Stimulated activated CD8-positive, alpha-beta memory T cell treated with anti-CD3 and anti-CD28 coated beads, Interleukin-4, amount 100 ng/mL, for 48 hours (primary cell): ENCODE data around the gene SEMA3B.
A peak's percentile ranks its signal among the peaks of the same experiment; 100 is the strongest.
"Not testable (repeated sequence)": the region's sequence is repeated elsewhere in the genome, so short reads cannot be mapped to it uniquely, and the experiment has no call there.

ENCODE experiments used
- DNase-seq: peaks from one replicate; pipeline ENCODE4 v3.0.0-alpha.2; 2020

Gene SEMA3B

DNA sequence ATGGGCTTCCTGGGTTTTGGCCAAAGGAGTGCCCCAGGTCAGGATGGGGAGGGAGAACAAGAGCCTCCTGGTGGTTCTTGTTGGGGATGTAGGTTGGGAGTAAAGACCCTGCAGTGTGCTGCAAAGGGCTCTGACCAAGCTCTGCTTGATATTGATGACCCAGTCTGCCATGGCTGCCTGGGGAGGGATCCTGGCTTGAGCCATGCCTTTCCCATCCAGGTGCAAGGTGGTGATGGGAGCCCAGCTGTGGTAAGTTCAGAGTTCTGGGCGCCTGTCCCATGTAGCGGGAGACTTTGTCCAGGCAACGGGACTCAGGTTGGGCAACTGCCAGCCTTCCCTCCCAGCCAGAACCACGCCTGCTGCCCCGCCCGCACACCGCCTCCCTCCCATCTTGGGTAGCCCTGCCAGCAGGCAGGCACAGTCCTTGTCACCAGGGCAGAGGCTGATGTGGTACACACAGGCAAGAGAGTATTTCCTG, 30.4 kb upstream of the SEMA3B start:
- DNase-seq = peak; percentile 44

- DNase-seq = no peak
Measured at GRCh38 chr3:50239649-50240048, 29.3 kb upstream of the SEMA3B start.

- no peak for DNase-seq
Measured at GRCh38 chr3:50241163-50241562, 27.8 kb upstream of the SEMA3B start.

GRCh38 chr3:50241713-50242380, 27.1 kb upstream of the SEMA3B start:
- no peak for DNase-seq

DNA sequence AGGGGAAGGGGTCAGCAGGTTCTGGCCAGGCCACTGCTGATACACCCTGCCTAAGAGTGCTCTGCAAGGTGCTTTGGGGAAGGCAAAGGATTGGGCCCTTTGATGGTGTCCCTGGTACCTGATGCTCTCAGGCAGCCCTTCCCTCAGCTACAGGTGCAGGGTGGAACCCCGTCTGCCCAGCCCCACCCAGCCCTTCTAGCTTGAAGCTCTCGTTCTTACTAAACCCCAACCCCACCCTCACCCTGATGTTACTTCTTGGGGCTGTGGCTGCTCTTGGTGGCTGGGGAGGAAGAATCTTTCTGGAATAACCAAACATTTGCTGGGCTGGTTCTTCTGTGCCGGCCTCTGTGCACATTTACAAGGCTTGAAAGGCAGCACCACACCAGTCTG, 26.6 kb upstream of the SEMA3B start:
- DNase-seq = peak; percentile 42

DNA sequence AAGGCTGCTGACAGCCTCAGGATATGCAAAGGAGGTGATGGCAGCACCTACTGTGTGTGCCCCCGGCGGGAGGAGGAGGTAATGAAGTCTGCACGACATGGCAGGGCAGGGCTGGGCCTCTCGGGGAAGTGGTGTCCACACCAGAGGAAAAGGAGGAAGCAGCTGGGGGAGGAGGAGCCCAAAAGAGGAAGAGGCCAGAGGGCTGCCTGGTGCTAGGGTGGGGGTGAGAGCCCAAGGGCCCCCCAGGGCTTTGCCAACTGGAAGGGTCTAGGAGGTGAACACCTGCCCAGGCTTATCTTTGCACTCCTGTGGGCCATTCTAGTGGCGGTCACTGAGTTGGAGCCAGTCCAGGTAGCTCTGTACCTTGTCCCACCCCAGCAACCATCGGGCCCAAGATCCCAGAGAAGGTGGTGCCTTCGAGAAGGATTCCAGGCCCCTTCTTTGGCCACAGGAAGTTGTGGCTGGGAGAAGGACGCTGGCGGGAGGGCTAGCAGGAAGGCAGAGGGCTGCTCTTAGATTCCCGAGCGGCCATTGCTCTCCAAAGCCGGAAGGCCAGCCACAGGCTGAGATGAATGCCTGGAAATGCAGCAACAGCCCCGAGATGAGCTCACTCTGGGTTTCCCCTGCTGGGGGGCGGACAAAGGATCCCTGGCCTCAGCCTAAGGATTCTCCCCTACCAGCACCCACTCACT, 25.9 kb upstream of the SEMA3B start:
- DNase-seq = peak; percentile 63

GRCh38 chr3:50243543-50243895, 25.4 kb upstream of the SEMA3B start:
- DNase-seq = no peak

- DNase-seq = not testable (repeated sequence)
Measured at GRCh38 chr3:50244813-50245212, 24.1 kb upstream of the SEMA3B start.

DNA sequence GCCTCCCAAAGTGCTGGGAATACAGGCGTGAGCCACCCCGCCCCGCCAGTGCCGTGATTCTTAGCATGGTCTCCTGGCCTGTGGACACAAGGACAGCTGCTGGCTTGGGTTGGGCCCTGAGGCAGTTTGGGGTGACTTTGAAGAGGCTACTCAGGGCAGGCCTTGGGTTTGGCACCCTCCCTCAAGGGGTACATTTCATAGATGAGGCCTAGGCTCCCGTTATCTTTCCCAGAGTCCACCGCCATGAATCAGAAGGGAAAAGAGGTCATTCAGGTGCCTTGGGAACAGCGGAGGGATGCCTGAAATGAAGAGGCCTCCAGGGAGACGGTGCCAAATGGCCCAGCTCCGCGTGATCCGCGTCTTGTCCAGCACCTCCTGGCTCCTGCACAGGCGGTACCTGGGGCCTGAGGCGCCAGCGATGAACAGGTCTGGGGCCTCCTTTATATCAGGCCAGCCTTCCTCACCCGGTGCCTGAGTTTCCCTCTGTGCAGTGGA, 23.6 kb upstream of the SEMA3B start:
- DNase-seq = no peak

DNA sequence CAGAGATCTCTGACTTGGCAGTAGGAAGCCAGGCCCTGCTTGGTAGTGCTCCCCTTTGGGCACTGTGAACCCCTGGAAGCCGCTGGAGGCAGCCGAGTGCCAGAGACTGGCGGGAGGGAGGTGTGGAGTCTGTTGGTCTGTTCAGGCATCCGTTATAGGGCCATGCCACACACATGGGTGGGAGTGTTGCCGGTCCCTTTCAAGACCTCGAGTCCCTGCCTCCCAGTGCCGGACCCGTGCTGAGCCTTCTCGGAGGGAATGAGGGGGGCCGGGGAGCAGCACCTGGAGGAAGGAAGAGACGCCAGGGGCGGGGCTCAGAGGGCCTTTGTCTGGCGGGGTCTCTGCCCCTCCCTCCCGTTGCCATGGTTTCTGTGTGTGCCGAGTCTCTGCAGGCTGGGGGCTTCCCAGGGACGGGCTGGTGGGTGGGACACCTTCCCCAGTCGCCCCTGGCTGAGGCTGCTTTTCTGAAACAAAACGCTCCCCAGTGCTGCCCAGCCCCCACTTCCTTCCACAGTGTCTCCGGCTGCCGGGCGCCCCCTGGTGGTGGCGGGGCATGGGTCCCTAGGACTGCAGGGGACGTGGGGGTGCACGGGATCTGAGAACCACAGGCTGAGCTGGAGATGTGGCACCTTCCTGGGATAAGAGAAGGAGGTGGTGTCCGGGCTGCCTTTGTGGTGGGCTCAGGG, 23.0 kb upstream of the SEMA3B start:
- peak; percentile 99 for DNase-seq

GRCh38 chr3:50246517-50246954, 22.4 kb upstream of the SEMA3B start:
- peak; percentile 90 for DNase-seq

GRCh38 chr3:50248387-50248786, 20.6 kb upstream of the SEMA3B start:
- no peak for DNase-seq

DNA sequence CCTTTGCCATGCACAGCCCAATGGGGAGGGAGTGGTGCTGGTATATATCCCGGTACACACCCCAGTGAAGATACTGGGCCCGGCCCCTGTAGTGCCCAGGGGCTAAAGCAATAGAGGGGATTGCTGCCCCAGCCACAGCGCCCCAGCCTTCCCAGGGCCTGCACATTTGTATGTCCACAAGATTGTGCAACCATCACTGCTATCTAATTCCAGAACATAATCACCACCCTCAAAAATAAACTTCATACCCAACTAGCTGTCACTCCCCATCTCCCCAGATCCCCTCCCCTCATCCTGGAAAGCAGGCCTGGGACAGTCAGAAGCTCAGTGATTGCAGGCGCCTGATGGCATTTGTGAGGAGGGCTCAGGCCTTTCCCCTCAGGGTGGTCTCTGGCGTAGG, 19.5 kb upstream of the SEMA3B start:
- no peak for DNase-seq

- no peak for DNase-seq
Measured at GRCh38 chr3:50250514-50250913, 18.4 kb upstream of the SEMA3B start.

DNA sequence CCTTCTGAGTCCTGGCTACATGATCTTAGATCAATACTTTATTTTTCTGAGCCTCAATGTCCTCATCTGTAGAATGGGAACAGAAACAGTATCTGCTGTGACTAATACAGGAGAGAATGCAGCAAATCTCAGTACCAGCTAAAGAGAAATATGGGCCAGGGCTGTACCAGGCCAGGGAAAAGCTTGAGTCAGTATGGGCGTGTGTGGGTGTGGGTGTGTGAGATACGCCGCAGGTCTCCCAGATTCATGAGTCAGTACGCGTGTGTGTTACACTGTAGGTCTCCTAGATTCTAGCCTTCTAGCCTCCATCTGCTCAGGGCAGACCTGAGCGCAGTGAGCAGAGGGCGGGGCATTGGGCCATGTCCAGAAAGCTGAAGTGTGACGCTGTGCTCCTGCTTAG, 17.7 kb upstream of the SEMA3B start:
- peak; percentile 76 for DNase-seq

DNA sequence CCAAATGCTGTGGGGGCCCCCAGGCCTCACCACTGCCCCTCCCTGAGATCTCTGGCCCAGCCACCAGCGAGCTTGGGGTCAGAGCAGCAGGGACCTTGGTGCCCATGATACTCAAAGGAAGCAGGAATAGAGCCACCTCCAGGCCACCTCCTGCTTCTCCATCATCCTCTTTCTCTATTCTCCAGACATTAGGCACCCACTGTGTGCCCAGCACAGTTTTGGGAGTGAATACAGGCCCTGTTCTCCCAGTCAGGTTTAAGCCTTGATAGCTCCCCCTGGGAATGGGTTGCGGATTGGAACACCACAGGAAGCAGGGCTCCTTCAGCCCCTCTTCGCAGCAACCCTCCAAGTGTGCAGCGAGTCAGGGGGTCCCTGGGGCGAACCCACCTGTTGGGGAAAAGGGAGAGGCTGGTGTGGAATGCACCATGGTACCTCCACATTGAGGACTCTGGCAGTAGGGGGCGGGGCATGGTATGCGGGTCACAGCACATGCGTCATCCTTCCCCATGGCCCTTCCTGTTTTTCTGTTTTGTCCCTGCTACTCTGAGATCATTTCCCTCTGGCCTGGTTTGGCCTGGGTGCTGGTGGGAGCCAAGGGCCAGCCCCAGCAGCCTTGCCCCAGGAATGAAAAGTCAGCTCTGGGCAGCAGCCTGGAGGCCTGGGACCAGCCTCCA, 14.2 kb upstream of the SEMA3B start:
- no peak for DNase-seq

DNA sequence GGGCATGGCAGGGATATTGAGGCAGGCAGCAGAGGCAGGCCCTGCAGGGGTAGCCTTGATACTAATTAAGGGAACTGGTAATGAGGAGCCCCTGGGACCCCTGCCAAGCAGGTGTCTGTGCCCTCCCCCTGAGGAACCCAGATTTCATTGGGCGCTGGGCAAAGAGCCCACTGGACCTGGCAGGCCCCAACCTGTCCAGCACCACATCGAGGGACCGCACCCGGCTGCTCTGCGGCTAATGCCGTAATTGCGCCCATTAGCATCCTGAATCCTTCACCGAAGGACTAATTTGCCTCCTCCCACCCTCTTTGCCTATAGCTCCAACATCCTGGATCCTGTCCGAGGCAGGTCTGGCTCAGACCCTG, 13.7 kb upstream of the SEMA3B start:
- DNase-seq = no peak

GRCh38 chr3:50256978-50257890, 11.7 kb upstream of the SEMA3B start:
- peak; percentile 76 for DNase-seq

GRCh38 chr3:50258029-50258680, 10.8 kb upstream of the SEMA3B start:
- no peak for DNase-seq

DNA sequence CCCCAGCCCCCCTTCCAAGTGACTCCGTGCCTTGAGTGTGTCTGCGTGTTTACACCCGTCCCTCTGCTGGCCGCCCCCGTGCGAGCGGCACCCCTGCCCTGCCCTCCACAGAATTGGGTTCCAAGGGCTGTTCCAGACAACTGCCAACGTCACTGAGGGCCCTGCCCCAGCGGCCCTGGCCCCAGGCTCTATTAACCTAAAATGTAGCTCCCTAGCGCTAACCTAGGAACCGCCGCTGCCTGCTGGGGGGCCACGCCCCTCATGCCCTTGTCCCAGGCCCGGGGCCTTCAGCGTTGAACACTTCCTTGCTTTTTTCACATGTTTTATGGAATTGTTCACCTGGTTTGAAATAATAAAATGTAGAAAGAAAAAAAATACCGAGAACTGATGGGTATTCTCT, 10.0 kb upstream of the SEMA3B start:
- no peak for DNase-seq

GRCh38 chr3:50259432-50260026, 9.4 kb upstream of the SEMA3B start:
- no peak for DNase-seq
